Activated T-cell treated with anti-CD3 and anti-CD28 coated beads for 4 hours (primary cell): ENCODE measurements around the gene MYBPC3.

Experiments
- DNase-seq: peaks from one replicate; pipeline ENCODE4 v3.0.0-alpha.2; 2020

The MYBPC3 gene

DNA sequence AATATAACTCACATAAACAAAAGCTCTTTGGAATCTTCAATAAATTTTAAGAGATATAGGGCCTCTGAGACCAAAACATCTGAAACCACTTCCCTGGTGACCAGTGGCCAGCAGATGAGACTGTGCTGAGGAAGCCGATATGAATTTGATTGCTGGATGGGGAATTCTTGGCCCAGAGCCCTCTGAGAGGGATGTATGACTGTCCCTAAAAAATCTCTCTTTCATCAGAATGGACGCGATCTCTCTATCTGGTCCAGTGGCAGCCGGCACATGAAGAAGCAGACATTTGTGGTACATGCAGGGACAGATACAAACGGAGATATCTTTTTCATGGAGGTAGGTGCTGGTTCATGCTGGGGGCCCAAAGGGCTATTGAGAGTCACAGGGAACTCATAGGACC, 37.5 kb downstream of the MYBPC3 start:
- no peak for DNase-seq

DNA sequence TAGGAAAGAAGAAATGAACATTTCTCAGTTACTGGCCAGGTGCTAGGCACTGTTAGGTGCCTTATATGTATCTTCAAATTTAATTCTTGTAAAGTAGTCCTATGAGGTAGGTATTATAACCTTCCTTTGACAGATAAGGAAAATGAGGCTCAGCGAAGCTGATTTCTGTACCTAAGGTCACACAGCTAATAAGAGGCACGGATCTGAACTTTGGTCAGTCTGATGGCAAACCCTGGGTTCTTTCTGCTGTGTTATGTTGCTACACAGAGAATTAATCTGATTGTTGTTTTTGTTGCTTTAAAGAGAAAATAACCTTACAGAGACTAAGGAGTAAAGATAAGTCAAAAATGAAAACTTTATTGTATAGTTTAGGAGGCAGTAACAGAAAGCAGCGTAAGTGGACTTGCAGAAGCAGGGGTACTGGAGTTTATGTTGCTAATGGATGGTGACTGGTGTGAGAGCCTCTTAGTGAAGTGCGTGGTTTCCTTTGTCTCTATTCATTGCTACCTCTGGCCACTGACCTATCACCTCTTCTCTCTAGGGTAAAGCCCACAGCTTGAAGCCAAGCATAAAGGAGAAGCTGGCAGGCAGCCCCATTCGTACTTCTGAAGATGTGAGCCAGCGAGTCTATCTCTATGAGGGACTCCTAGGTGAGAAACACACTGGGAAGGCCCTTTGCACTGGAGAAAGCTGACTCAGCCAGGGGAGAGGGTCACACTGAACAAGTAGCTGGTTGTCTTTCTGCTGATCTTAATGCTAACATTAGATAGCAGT, 44.3 kb downstream of the MYBPC3 start:
- DNase-seq, result no peak

DNA sequence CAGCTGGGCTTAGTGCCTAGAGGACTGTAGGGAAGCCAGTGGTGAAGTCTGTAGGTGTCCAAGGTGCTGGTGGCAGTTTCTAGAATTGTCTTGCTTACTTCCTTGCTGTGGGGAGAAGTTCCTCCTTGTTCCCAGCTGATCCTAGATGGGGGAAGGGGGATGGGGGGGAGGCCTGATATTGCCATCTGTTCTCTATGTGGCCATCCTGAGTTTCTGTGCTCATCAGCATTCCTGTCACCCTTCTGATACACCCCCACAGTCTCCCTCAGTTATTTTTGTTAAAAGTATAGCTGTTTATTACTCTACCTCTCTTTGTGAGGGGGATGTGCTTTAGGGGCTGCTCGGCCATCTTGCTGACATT, 46.0 kb downstream of the MYBPC3 start:
- DNase-seq, result no peak

DNA sequence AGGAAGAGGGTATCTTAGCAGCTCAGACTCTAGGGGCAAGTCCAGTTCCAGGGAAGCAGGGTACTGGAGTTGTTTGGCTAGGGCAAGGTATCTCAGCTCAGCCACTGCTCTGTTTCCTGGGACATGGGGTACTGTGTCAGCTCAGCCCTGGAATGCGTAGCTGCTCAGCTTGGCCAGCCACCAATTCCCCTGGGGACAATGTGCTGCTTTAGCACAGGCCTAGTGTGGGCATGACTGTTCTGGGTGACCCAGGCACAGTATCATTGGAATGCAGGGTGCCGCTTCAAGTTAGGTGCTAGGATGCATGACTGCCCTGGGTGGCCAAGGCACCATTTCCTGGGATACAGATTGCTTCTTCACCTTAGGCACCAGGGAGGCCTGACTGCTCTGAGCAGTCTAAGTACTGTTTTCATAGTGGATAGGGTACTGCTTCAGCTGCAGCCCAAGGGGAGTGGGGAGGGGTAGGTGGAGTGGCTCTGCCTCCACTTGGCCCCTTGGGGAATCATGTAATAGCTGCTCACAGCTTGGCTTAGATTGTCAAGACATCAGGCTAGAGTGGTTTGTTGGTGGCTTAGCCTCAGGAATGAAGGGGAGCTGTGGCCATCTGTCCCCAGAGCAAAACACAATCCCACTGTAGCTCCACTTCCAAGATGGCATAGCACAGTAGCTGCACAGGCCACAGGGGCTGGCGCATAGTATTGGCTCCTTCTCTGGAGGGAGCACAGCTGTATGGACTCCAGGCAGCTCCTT, 46.6 kb downstream of the MYBPC3 start:
- no peak for DNase-seq

DNA sequence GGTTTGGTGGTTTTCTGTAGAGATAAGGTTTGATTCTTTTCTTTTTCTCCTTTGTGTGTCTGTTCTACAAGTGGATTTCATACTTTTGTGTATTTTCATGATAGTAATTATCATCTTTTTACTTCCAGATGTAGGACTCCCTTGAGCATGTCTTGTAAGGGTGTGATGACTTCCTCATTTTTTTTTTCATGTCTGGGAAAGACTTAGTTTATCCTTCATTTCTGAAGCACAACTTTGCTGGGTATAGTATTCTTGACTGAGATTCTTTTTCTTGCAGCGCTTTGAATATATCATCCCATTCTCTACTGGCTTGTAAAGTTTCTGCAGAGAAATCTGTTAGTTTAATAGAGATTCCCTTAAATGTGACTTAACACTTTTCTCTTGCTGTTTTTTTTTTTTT, 49.6 kb downstream of the MYBPC3 start:
- DNase-seq, result no peak

DNA sequence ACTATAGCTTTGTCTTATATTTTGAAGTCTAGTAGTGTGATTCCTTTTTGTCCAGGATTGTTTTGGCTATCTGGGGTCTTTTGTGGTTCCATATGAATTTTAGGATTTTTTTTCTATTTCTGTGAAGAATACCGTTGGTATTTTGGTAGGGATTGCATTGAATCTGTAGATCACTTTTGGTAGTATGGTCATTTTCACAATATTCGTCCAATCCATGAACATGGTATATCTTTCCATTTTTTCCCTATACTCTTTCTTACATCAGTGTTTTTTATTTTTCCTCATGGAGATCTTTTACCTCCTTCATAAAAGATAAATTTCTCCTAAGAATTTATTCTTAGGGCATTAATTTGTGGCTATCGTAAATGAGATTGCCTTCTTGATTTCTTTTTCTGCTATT, 53.4 kb downstream of the MYBPC3 start:
- DNase-seq, result no peak

DNA sequence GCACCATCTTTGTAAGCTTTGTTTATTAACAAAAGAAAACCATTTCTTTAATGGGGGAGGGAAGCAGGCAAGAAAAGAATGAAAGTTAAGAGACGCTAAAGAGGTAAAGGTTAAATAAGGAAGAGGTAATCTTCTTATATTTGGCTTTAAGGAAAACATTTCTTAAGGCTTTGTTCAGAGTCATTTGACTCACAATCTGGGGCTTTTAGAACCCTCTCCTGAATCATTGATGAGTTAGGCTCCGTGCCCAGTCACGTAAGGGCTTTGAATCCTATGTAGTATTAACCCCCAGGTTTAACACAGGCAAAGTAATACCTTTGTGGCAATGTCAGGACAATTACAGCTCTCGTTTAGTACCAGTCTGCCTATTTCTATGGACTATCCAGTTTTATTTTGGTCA, 56.5 kb downstream of the MYBPC3 start:
- no peak for DNase-seq

DNA sequence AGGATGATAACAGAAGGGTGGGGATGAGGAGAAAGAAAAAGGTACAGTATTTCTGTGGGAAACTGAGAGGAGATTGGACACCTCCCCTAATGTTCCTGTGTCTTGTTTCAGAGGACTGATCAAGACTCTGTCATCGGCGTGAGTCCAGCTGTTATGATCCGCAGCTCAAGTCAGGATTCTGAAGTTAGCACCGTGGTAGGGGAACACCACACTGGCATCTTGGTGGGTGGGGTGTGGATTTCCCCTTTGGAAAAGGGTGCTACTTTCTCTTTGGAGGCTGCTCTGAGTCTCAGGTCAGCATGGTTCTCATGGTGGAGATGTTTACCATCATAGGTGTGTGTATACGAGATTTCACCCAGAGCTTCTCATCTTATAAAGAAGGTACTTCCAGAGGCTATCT, 57.1 kb downstream of the MYBPC3 start:
- DNase-seq, result no peak

DNA sequence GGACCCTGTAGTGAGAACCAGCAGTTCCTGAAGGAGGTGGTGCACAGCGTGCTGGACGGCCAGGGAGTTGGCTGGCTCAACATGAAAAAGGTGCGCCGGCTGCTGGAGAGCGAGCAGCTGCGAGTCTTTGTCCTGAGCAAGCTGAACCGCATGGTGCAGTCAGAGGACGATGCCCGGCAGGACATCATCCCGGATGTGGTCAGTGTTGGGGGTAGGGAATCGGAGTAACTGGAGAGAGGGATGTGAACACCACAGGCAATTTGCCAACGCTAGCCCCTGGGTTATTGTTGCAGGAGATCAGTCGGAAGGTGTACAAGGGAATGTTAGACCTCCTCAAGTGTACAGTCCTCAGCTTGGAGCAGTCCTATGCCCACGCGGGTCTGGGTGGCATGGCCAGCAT, 62.6 kb downstream of the MYBPC3 start:
- no peak for DNase-seq

DNA sequence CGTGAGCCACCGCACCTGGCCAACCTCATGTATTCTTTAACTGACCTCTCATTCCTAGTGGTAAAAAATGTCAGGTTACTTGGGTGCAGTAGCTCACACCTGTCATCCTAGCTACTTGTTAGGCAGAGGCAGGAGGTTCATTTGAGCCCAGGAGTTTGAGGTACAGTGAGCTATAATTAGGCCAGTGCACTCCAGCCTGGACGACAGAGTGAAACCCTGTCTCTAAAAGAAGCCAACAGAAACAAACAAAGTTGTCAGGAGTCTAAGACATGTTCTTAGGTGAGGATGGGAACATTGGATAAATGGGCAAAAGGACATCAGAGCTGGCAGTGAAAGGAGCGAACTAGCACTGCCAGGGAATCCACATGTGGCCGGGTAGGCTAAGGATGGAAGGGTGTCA, 64.4 kb downstream of the MYBPC3 start:
- no peak for DNase-seq

DNA sequence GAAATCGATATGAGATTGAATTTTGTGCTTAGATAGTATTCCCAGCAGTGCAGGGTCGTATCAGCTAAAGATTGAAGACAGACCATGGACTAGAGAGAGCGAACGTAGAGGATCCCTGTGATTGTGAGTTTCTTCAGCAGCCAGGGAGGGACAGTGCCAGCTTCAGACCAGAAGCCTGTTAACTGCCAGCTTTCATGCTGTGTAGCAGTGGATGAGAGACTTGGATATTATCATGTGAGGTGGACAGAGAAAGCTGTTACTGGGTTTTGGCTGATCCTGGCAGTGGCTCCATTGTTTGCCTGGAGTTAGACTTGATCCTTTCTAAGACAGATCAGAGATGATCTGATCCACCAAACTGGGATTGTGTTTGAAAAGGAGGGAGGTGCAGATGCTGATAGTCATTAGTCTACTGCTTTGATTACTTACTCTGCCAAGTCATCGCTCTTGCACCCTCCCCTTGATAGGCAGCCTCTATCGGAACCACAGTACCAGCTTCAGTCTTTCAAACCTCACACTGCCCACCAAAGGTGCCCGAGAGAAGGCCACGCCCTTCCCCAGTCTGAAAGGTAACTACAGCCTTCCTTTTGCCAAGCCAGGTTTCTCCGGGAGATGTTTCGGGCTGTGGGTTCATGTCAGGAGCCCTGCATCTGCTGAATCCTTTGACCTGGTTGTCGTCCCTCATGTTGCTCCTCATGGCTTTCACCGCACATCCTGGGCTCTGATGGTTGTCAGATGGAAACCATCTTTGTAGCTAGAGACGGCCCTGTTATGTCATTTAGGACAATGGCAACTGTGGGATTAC, 66.3 kb downstream of the MYBPC3 start:
- no peak for DNase-seq

DNA sequence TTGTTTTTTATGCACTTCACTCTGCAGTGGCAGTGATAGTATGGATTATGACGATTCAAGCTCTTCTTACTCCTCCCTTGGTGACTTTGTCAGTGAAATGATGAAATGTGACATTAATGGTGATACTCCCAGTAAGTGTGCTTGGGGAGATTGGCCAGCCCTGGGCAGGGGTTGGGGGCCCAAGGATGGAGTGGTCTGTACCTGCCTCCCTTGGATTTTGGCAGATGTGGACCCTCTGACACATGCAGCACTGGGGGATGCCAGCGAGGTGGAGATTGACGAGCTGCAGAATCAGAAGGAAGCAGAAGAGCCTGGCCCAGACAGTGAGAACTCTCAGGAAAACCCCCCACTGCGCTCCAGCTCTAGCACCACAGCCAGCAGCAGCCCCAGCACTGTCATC, 68.4 kb downstream of the MYBPC3 start:
- no peak for DNase-seq

DNA sequence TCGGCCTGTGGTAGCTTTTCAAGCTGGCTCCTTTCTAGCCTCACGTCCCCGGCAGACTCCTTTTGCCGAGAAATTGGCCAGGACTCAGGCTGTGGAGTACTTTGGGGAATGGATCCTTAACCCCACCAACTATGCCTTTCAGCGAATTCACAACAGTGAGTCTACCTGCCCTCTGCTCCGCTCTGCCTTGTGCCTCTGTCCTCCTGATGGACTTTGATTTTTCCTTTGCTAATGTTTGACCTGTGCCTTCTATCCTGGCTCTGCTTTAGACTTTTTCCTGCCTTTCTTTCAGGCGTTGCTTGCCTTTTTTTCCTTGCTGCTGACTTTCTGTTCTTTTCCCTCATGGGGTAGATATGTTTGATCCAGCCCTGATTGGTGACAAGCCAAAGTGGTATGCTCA, 70.0 kb downstream of the MYBPC3 start:
- no peak for DNase-seq
